ENCODE measurements around the gene RAB21.

DNA sequence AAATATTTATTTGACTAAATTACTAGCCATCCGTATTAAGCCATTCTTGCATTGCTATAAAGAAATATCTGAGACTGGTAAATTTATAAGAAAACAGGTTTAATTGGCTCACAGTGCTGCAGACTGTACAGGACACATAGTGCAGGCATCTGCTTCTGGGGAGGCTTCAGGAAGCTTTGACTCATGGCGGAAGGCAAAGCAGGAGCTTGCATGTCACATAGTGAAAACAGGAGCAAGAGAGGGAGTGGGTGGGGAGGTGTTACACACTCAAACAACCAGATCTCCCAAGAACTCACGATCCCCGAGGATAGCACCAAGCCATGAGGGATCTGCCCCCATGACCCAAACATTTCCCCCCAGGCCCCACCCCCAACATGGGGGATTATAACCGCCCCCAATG lies 26.7 kb upstream of the RAB21 start:
- TF ChIP-seq POLR2A (IDR thresholded peaks at IDR 0.05) (no peak), CTCF (IDR thresholded peaks at IDR 0.05) (no peak), EP300 (IDR thresholded peaks at IDR 0.05) (no peak)
